UCSD-AML1 (cell line): ENCODE data around the gene PCK1.

ENCODE experiments used
- DNase-seq: peaks from one replicate; lab custom pipeline; 2025; ENCODE audit not compliant: unreplicated experiment; lab: John Stamatoyannopoulos, UW

Gene PCK1

DNA sequence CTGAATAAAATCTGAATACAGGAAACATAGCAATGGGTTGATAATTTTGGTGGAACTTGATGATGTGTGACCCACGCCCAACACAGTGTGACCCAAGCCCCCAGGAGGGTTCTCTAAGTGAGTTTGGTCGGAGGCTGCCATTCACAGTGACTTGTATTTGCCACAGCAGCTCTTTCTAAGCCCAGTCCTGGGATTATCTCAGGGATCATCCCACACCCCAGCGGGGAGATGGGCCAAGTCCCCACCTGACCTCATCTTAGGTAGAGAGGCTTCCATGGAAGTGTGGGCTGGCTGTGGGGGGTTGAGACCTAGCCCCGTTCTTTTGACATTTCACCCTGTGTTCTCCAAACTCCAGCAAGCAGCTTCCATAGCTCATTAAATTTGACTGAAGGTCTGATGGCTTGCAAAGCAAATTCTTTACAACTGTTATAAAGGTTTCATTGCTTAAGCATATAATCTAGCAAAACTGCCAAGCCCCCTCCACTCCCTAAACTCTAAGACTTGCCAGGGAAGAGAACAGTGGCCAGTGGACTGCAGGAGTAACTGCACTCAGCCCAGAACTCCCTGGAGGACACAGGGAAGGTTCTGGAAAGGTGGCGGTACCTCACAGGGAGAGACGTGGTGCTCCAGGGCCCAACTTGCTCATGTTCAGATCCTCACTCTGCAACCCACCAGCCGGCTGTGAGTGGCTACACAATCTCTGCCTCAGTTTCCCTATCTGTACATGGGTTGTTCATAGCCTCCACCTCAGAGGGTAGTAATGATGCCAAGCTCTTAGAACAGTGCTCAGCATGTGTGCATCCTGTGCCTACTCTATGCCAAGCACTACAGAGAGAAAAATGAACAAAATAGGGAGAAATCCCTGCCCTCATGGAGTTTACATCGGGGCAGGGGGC, 1.0 kb upstream of the PCK1 start:
- no peak for DNase-seq

GRCh38 chr20:57561356-57562279, 708 bp downstream of the PCK1 start:
- DNase-seq, result no peak

DNA sequence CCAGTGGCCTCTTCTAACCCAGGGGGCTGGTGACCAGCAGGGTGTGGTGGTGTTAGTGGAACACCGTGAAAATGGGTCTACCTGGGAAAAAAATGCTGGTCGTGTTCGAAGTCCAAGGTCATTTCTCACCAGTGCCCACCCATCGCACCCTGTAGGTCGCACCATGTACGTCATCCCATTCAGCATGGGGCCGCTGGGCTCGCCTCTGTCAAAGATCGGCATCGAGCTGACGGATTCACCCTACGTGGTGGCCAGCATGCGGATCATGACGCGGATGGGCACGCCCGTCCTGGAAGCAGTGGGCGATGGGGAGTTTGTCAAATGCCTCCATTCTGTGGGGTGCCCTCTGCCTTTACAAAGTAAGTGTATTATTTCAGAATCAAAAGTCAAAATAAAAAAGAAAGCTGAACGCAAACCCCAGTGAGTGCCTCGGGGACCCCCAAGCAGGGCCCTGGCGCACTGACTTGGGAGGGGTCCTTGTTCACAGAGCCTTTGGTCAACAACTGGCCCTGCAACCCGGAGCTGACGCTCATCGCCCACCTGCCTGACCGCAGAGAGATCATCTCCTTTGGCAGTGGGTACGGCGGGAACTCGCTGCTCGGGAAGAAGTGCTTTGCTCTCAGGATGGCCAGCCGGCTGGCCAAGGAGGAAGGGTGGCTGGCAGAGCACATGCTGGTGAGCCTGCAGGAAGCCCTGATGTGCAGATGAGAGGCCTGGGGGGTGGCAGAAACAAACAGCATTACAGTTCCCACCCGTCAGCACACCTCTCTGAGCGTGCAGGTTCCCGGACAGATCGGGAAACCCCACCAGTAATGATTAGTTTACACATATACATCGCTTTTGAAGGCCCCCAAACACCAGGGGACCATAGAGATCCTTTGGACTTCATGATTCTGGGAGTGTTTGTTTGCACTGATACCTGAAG, 1.9 kb downstream of the PCK1 start:
- DNase-seq, result no peak

GRCh38 chr20:57563522-57563921, 2.6 kb downstream of the PCK1 start:
- no peak for DNase-seq

DNA sequence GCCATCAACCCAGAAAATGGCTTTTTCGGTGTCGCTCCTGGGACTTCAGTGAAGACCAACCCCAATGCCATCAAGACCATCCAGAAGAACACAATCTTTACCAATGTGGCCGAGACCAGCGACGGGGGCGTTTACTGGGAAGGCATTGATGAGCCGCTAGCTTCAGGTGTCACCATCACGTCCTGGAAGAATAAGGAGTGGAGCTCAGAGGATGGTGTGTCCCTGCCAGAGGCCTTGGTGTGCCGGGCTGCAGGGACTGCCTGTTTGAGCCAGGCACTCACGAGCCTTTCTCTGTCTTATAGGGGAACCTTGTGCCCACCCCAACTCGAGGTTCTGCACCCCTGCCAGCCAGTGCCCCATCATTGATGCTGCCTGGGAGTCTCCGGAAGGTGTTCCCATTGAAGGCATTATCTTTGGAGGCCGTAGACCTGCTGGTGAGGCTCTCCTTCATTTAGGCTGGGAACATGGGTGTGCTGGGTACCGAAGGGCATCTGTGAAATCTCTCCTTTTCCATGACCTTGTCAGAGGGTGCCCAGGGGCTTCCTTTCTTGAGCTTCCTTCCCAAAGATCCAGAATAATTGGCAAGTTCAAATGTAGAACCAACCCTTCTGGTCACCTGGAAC, 3.4 kb downstream of the PCK1 start:
- DNase-seq, result no peak

GRCh38 chr20:57564951-57565642, 4.2 kb downstream of the PCK1 start:
- no peak for DNase-seq

GRCh38 chr20:57566399-57566798, 5.5 kb downstream of the PCK1 start:
- no peak for DNase-seq

GRCh38 chr20:57566803-57567459, 6.0 kb downstream of the PCK1 start:
- no peak for DNase-seq

DNA sequence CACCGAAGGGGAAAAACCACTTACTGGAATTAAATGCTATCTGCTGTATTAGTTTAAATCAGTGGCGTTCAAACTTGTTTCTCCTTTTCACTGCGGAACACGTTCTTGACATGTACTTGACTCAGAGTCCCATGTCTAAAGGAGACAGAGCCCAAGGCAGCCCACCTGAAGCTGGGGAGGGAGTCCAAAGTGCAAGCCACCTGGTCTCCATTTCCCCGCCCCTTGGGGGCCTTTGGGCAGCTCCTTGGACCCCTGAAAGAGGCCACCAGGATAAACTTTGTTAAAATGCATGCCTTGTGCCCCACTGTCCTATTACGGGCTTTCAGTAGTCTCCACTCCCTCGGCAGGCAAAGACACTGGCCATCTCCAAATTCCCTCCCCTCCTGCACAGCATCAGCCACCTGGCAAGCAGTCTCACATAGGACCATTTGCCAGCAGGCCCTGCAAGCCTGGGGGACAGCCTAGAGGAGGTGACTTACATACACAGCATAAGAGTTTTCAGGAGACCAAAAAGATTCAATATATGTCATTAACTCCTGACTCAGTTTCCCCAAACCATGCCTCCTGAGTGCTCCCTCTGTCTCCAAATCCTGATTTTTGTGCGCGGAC, 6.7 kb downstream of the PCK1 start:
- no peak for DNase-seq

DNA sequence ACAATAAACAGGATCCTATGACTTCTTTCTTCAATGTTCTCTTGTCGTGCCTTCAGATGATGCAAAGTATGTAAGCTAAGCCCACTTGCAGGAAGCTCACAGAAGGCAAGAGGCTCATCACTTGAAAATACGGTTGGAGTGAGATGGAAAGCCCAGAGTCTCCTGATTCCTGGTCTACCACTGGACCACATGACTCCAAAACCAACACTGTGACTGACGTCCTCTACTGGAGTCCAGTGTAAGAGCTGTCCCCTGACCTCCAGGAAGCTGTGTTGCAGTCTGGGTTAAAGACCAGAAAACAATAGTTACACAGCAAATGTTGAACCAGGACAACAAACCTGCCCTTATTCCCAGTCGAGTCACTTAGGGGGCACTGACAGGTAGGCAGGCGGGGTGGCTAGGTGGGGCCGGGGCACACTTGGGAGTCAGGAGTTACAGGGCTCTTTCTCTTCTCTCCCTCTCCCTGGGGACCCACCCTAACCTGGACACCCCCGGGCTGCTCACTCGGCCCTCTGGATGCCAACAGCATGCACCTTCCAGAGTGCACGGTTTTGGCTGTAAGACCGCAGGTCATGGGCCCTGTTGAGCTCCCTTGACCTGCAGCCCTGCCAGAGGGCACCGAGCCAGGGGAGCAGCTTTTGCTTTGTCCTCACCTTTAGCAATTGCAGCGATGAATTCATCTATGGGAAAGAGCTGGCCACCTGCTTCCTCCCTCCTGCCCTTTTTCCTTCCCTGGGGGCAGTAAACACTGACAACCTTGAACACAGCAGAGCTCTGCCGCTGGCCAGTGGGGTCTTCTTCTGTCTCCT, 7.4 kb downstream of the PCK1 start:
- no peak for DNase-seq

GRCh38 chr20:57568960-57569359, 8.1 kb downstream of the PCK1 start:
- DNase-seq, result no peak

GRCh38 chr20:57570145-57570850, 9.4 kb downstream of the PCK1 start:
- no peak for DNase-seq

DNA sequence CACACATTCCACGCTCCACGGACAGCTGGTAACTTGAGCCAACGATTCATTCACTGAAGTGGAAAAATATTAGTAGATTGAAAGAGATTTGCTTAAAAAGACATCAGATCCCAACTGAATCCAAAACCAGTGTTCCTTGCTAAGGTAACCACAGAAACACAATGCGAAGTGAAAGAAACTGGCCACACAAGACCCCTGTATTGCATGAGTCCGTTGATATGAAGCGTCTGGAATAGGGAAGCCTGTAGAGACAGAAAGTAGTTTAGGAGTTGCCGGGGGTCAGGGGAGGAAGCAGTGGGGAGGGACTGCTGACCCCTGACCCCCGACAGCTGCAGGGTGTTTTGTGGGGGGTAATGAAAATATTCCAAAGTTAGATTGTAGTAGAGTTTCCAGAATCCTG, 10.0 kb downstream of the PCK1 start:
- no peak for DNase-seq

DNA sequence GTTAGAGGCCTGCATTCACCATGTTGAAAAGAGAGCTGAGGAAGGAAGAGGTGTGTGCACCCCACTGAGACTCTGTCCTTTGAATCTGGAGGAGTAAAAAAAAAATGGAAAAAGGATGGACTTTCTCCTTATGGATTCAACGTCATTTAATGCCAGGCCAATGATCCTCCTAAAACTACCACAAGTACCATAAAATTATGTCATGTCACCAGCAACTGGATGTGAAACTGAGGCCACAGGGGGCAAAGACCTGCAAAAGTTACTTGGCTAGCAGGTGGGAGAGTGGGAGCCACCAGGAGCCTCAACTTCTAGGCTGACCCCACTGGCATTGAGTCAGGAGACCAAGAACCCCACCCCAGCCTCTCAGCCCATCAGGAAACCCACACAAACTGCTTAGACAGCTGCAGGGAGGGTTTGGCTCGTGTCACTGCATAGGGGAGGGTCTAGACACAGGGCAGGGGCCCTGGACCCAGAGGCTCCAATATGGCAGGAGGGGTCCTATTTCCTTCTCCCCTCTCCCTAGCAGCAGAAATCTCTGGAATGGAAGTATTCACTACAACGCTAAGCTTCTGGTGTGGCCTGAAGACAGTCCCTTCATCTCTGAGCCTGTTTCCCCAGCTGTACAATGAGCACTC, 11.0 kb downstream of the PCK1 start:
- no peak for DNase-seq

- no peak for DNase-seq
These were observed 12.3 kb downstream of the PCK1 start for GRCh38 chr20:57573242-57573641.

DNA sequence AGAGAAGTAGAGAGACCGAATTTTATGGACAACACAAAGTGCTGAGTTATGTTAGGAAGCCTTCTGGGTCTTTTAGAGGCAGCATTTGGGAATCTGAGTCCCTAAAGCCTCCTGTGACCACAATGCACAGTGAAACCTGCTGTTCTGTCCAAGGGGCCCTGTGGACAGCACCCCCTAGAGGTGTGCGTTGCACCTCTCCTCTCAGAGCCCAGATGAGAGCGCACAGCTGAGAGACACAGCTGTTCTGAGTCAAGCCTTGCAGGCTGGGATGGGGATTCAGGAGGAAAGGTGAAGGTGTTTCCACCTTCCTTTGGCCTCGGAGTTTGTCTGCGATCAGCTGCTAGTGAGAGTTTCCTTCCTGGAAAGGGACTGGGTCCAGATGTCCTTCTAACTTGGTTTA, 13.0 kb downstream of the PCK1 start:
- DNase-seq, result no peak

GRCh38 chr20:57574954-57575353, 14.0 kb downstream of the PCK1 start:
- no peak for DNase-seq
